ENCODE data around the gene PCDHGA9. TPM values are rescaled to one million over a fixed set of nuclear protein-coding genes. Genes with fewer than 3 reads are reported as not detected.

The PCDHGA9 gene
- total and polyA plus RNA-seq, 10 of the 15 experiments (the other 5 are each of a cell fraction or from before 2014, with no cell fraction given) = 0.08 to 0.63 (median 0.29) TPM; not detected in 2

- H3K9me3 ChIP-seq (replicated peaks; ENCODE audit: control insufficient read depth, insufficient read depth, low read length) = peaks cover 15% of the 10 kb centered on the region; the same call in 2 of the 3 replicates
- BruUV-seq (replicated peaks) = no TSS peak
- H3K4me2 ChIP-seq (ENCODE audit: control insufficient read depth, insufficient read depth) = no peak overlapping the region
- no peak overlapping the region for H3K4me3 ChIP-seq
- FAIRE-seq (no peak), DNase-seq (ENCODE audit: low read depth, low spot score) (no peak), ATAC-seq (no peak)
- no peaks in the 10 kb centered on the region; a peak in 1 of 4 replicates for H3K27me3 ChIP-seq (replicated peaks in 1 of 2; ENCODE audit: control insufficient read depth in 2 of 2, insufficient read depth in 2 of 2, low read length in 1 of 2)
- TF ChIP-seq MTA2 (IDR thresholded peaks at IDR 0.05; ENCODE audit: low read depth) (no peak), POLR2AphosphoS2 (IDR thresholded peaks at IDR 0.05; ENCODE audit: low read depth, low read length) (no peak), SP1 (IDR thresholded peaks at IDR 0.05; ENCODE audit: low read depth, low read length) (no peak), EP300 (IDR thresholded peaks at IDR 0.05; ENCODE audit: borderline replicate concordance in 1 of 2, control insufficient read depth in 1 of 2, low read depth in 2 of 2, low read length in 2 of 2) (no peak), JUNB (IDR thresholded peaks at IDR 0.05) (no peak), RAD51 (IDR thresholded peaks at IDR 0.05) (no peak), PBX3 (IDR thresholded peaks at IDR 0.05; ENCODE audit: insufficient replicate concordance, low read depth, low read length) (no peak), ELK1 (IDR thresholded peaks at IDR 0.05; ENCODE audit: low read depth, low read length) (no peak), CEBPZ (IDR thresholded peaks at IDR 0.05; ENCODE audit: low read depth, low read length) (no peak), NFIC (IDR thresholded peaks at IDR 0.05; ENCODE audit: low read depth, low read length) (no peak)
- no peak overlapping the region for H2AFZ ChIP-seq (ENCODE audit: control insufficient read depth, low read depth, low read length)
- H3K36me3 ChIP-seq (ENCODE audit: control insufficient read depth in 2 of 2, insufficient read depth in 2 of 2, low read length in 1 of 2) = no peaks in the 10 kb centered on the region
- ChIA-PET POLR2A (interaction anchor here (2.3 kb wide), 1 partner anchor 144 kb away, joined by 8 read pairs; no protein-coding TSS in a partner anchor), CTCF (interaction anchor here (0.9 to 10.9 kb wide), 8 partner anchors 12 to 148 kb away, joined by 3 to 245 read pairs (median 49); no protein-coding TSS in a partner anchor), RAD21 (ENCODE audit: unreplicated experiment) (interaction anchor here (2.6 kb wide), 1 partner anchor 105 kb away, joined by 19 read pairs; no protein-coding TSS in a partner anchor), SMC1A (ENCODE audit: uncharacterized antibody, unreplicated experiment) (interaction anchor here (0.7 to 7.4 kb wide), 6 partner anchors 115 to 1921 kb away, joined by 3 to 67 read pairs (median 5); no protein-coding TSS in a partner anchor)
- no peaks in the 10 kb centered on the region for H4K20me1 ChIP-seq (ENCODE audit: control insufficient read depth, insufficient read depth)
- in situ Hi-C loops (cut with MboI) (loop anchor here (5.0 kb wide), 1 partner anchor 143 kb away; no protein-coding TSS in a partner anchor), intact Hi-C loops (cut with micrococcal nuclease; ENCODE audit: unreplicated experiment) (no loop called here)
- H3K27ac ChIP-seq (ENCODE audit: control insufficient read depth, insufficient read depth) = no peak overlapping the region
- 96% methylated on average over 67 of the region's 74 CpGs for WGBS (ENCODE audit: insufficient coverage, insufficient replicate concordance, low lambda C conversion rate, missing lambda C conversion rate)
- peaks cover 4% of the 10 kb centered on the region; the same call in 1 of the 2 replicates for H3K4me1 ChIP-seq (ENCODE audit: control insufficient read depth, insufficient read depth, low read length)
- H3K9ac ChIP-seq (ENCODE audit: control insufficient read depth, insufficient read depth, low read length) = no peak overlapping the region
- no peaks in the 10 kb centered on the region for H3K79me2 ChIP-seq (ENCODE audit: control insufficient read depth, insufficient read depth, low read length)
These were observed 16.7 kb downstream of the PCDHGA9 start for GRCh38 chr5:141419074-141419880.

Data from GM12878 (cell line).